Aorta (tissue), 5 donors: ENCODE measurements around the gene OLFM1. TPM values are rescaled to one million over a fixed set of nuclear protein-coding genes. Genes with fewer than 3 reads are reported as not detected.

Source experiments
- ATAC-seq: fragments of 200-7000 bp; cut with Tn5 transposase; one replicate; pipeline ENCODE4 v1.9.1; 2022; ENCODE audit warnings: moderate library complexity; ENCODE audit not compliant: low FRiP score
- DNase-seq, 2 donors: peaks; one replicate each; pipeline ENCODE4 v3.0.0-alpha.2; 2020
- H3K27ac ChIP-seq, 2 donors: one replicate each; pipeline ENCODE4 v1.5.1; 2013; ENCODE audit warnings: low read length in 2 of 2, mild to moderate bottlenecking in 2 of 2, moderate library complexity in 2 of 2, control low read depth in 1 of 2, inconsistent platforms in 1 of 2, low read depth in 1 of 2
- H3K27me3 ChIP-seq, 2 donors: one replicate each; pipeline ENCODE4 v1.6.1; 2013; ENCODE audit warnings: control low read depth in 1 of 2, low read length in 1 of 2, mild to moderate bottlenecking in 1 of 2, moderate library complexity in 1 of 2; ENCODE audit not compliant: insufficient read depth in 2 of 2, control insufficient read depth in 1 of 2
- H3K36me3 ChIP-seq, 2 donors: one replicate each; pipeline ENCODE4 v1.6.1; 2013; ENCODE audit warnings: control low read depth in 1 of 2, low read length in 1 of 2, mild to moderate bottlenecking in 1 of 2; ENCODE audit not compliant: insufficient read depth in 2 of 2, control insufficient read depth in 1 of 2
- H3K4me1 ChIP-seq, 2 donors: one replicate each; pipeline ENCODE4 v1.6.1; 2013; ENCODE audit warnings: low read length in 2 of 2, control low read depth in 1 of 2, mild to moderate bottlenecking in 1 of 2, moderate library complexity in 1 of 2; ENCODE audit not compliant: insufficient read depth in 2 of 2, control insufficient read depth in 1 of 2
- H3K4me3 ChIP-seq, 2 donors: one replicate each; pipeline ENCODE4 v1.5.1; 2013; ENCODE audit warnings: low read length in 2 of 2, control low read depth in 1 of 2, mild to moderate bottlenecking in 1 of 2
- H3K9me3 ChIP-seq: one replicate; pipeline ENCODE4 v1.6.1; 2013; ENCODE audit warnings: mild to moderate bottlenecking, low read length; ENCODE audit not compliant: control insufficient read depth
- WGBS, 2 donors: extraction: QIAGEN DNeasy Blood & Tissue Kit; methylation state at CpG; one replicate each; pipeline ENCODE4 v1.1.7; 2013; 5-methylcytosine and 5-hydroxymethylcytosine counted together
- intact Hi-C, 2 donors: fragments of 100-400 bp; cut with DNase I; formaldehyde crosslinking; loops; one replicate each; pipeline versions ENCODE4 v1.14.2 to v1.15.0; 2022
- polyA plus RNA-seq, 2 donors: library from polyadenylated mRNA; stranded (reverse); fragments of 200-250 nt; gene quantifications; one replicate each; pipeline ENCODE4 v1.2.3, GENCODE V29; 2013
- total RNA-seq, 2 donors: library from RNA; stranded (reverse); fragmentation: NEBNext Ultra II Directional; extraction: Animal tissue kit (Norgen Biotek cat#: 25700); gene quantifications; one replicate each; pipeline ENCODE4 v1.2.1, GENCODE V29; 2021
- donor health status: healthy with polysubstance abuse.
- donor health status: Bipolar disorder and iron deficiency.
- donor health status: DM: no; HTN: no; CAD: no.
- donor health status: DM: no; HTN: no; CAD: no.
- donor health status: DM: yes; HTN: yes; CAD: no.

The OLFM1 gene
- total and polyA plus RNA-seq, 4 donors = 3.5 to 63.0 (median 14.8) TPM

GRCh38 chr9:135098400-135099105, 11.1 kb downstream of the OLFM1 start:
- H3K4me3 ChIP-seq = no peak overlapping the region
- peaks cover 2% of the 10 kb centered on the region for H3K9me3 ChIP-seq
- no peaks in the 10 kb centered on the region for H3K36me3 ChIP-seq
- DNase-seq = no peak
- 32 to 34% methylated on average over 22 of the region's 22 CpGs for WGBS, 2 donors
- no peaks in the 10 kb centered on the region for H3K4me1 ChIP-seq
- no peak overlapping the region for H3K27ac ChIP-seq
- no peaks in the 10 kb centered on the region for H3K27me3 ChIP-seq
- no peak for ATAC-seq
- intact Hi-C loops = no loop called here

GRCh38 chr9:135099574-135099973, 12.1 kb downstream of the OLFM1 start:
- ATAC-seq = no peak
- intact Hi-C loops = no loop called here
- WGBS, 2 donors = 81 to 84% methylated on average over 5 of the region's 5 CpGs
- no peak for DNase-seq
- Histone ChIP-seq H3K27me3 (no peaks in the 10 kb centered on the region), H3K9me3 (peaks cover 2% of the 10 kb centered on the region), H3K4me3 (no peak overlapping the region), H3K27ac (no peak overlapping the region), H3K4me1 (no peaks in the 10 kb centered on the region), H3K36me3 (no peaks in the 10 kb centered on the region)

- no peak for DNase-seq
- peaks cover 2% of the 10 kb centered on the region for H3K9me3 ChIP-seq
- no peaks in the 10 kb centered on the region for H3K27me3 ChIP-seq
- WGBS, 2 donors = 35 to 45% methylated on average over 10 of the region's 10 CpGs
- intact Hi-C loops = no loop called here
- no peak overlapping the region for H3K4me3 ChIP-seq
- H3K4me1 ChIP-seq = no peaks in the 10 kb centered on the region
- H3K36me3 ChIP-seq = no peaks in the 10 kb centered on the region
- H3K27ac ChIP-seq = no peak overlapping the region
- no peak for ATAC-seq
Observed at GRCh38 chr9:135100241-135100681, 12.8 kb downstream of the OLFM1 start.

- Histone ChIP-seq H3K27ac (no peak overlapping the region), H3K4me3 (no peak overlapping the region), H3K4me1 (no peaks in the 10 kb centered on the region), H3K27me3 (no peaks in the 10 kb centered on the region), H3K9me3 (peaks cover 2% of the 10 kb centered on the region), H3K36me3 (no peaks in the 10 kb centered on the region)
- DNase-seq = no peak
- intact Hi-C loops = no loop called here
- 79 to 84% methylated on average over 10 of the region's 10 CpGs for WGBS, 2 donors
- ATAC-seq = no peak
Observed at GRCh38 chr9:135100725-135101410, 13.4 kb downstream of the OLFM1 start.

- WGBS, 2 donors = 81% methylated on average over 11 of the region's 11 CpGs
- H3K36me3 ChIP-seq = no peaks in the 10 kb centered on the region
- no peak overlapping the region for H3K27ac ChIP-seq
- no peaks in the 10 kb centered on the region for H3K4me1 ChIP-seq
- intact Hi-C loops = no loop called here
- H3K27me3 ChIP-seq = no peaks in the 10 kb centered on the region
- ATAC-seq (no peak), DNase-seq (no peak)
- H3K4me3 ChIP-seq = no peak overlapping the region
- H3K9me3 ChIP-seq = peaks cover 2% of the 10 kb centered on the region
Observed at GRCh38 chr9:135101486-135101885, 14.0 kb downstream of the OLFM1 start.

GRCh38 chr9:135101926-135102325, 14.5 kb downstream of the OLFM1 start:
- no peak for ATAC-seq
- Histone ChIP-seq H3K27me3 (no peaks in the 10 kb centered on the region), H3K27ac (no peak overlapping the region), H3K36me3 (no peaks in the 10 kb centered on the region), H3K4me3 (no peak overlapping the region), H3K9me3 (peaks cover 2% of the 10 kb centered on the region), H3K4me1 (no peaks in the 10 kb centered on the region)
- intact Hi-C loops = no loop called here
- WGBS, 2 donors = 80 to 84% methylated on average over 8 of the region's 8 CpGs
- DNase-seq = no peak

GRCh38 chr9:135102331-135102730, 14.9 kb downstream of the OLFM1 start:
- no peak for ATAC-seq
- Histone ChIP-seq H3K9me3 (peaks cover 2% of the 10 kb centered on the region), H3K27ac (no peak overlapping the region), H3K4me1 (no peaks in the 10 kb centered on the region), H3K36me3 (no peaks in the 10 kb centered on the region), H3K27me3 (no peaks in the 10 kb centered on the region), H3K4me3 (no peak overlapping the region)
- intact Hi-C loops = no loop called here
- no peak for DNase-seq
- 86 to 91% methylated on average over 12 of the region's 12 CpGs for WGBS, 2 donors

- Histone ChIP-seq H3K4me1 (no peaks in the 10 kb centered on the region), H3K4me3 (no peak overlapping the region), H3K36me3 (no peaks in the 10 kb centered on the region), H3K9me3 (peaks cover 2% of the 10 kb centered on the region), H3K27ac (no peak overlapping the region), H3K27me3 (no peaks in the 10 kb centered on the region)
- ATAC-seq (peak; percentile 26), DNase-seq (no peak)
- WGBS, 2 donors = 30 to 35% methylated on average over 8 to 9 of the region's 9 CpGs
- intact Hi-C loops = no loop called here
Observed at GRCh38 chr9:135103001-135103446, 15.6 kb downstream of the OLFM1 start.
